BLaER1 (cell line): ENCODE results near the gene CYB5D1.
A peak's percentile ranks its signal among the peaks of the same experiment; 100 is the strongest.

Source experiments
- H3K27ac ChIP-seq: shearing (Covaris generic); formaldehyde crosslinking; 2 replicates; pipeline ENCODE4 v1.8.1; 2022
- H3K27me3 ChIP-seq: shearing (Covaris generic); formaldehyde crosslinking; 2 replicates; pipeline ENCODE4 v1.8.1; 2022
- H3K36me3 ChIP-seq: shearing (Covaris generic); formaldehyde crosslinking; 2 replicates; pipeline ENCODE4 v1.8.1; 2022
- H3K4me1 ChIP-seq: shearing (Covaris generic); formaldehyde crosslinking; 2 replicates; pipeline ENCODE4 v1.8.1; 2022
- H3K4me2 ChIP-seq: shearing (Covaris generic); formaldehyde crosslinking; 2 replicates; pipeline ENCODE4 v1.8.1; 2022
- H3K4me3 ChIP-seq: shearing (Covaris generic); formaldehyde crosslinking; 2 replicates; pipeline ENCODE4 v1.8.1; 2022
- H3K9ac ChIP-seq: shearing (Covaris generic); formaldehyde crosslinking; 2 replicates; pipeline ENCODE4 v1.8.1; 2022
- H3K9me3 ChIP-seq: shearing (Covaris generic); formaldehyde crosslinking; 2 replicates; pipeline ENCODE4 v1.8.1; 2022
- H4K20me1 ChIP-seq: shearing (Covaris generic); formaldehyde crosslinking; 2 replicates; pipeline ENCODE4 v1.8.1; 2022
- Cebpa-rat ChIP-seq: shearing (Covaris generic); IDR thresholded peaks from 2 replicates; pipeline ENCODE4 v1.8.1; 2022

CYB5D1 gene

DNA sequence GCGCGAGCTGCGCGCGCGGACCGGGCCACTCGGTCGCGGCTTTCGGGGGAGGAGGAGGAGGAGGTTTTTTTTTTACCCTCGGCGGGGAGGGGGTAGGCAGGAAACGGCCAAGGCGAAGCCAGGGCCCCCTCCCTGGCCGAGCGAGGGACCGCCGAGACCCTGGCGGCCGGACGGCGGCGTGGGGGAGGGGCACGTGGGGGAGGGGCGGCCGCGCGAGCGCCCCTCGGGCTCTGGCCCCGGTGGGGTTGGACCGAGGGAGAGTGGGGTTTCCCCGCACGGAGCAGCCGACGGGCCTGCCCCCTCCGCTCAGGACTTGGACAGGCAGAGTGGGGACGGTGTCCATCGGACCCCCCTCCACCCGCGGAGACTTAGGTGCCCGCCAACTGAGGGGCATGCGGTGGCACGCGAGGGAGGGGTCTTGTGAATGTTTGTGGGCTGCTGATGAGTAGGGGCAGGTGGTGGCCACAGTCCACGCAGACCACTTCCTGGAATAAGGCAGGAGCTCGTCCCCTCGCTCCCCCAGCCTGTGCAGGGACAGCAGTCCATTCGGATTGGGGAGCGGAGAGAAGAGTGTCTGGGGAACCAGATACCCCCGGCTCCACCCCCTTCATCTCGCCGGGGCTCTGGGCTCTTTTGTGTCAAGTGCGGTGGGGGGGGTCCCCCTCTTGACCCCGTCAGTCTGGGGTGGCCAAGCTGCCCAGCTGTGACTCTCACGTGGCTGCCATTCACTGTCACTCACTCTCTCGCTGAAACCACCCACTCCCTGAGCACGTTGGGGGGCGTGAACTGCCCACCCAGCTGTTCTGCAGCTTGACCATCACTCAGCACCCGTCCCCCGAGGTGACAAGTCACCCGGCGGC, 27.8 kb downstream of the CYB5D1 start:
- Histone ChIP-seq H3K27me3 (no peaks in the 10 kb centered on the region), H3K27ac (peak overlapping the region; percentile 98), H3K36me3 (peaks cover 34% of the 10 kb centered on the region)

DNA sequence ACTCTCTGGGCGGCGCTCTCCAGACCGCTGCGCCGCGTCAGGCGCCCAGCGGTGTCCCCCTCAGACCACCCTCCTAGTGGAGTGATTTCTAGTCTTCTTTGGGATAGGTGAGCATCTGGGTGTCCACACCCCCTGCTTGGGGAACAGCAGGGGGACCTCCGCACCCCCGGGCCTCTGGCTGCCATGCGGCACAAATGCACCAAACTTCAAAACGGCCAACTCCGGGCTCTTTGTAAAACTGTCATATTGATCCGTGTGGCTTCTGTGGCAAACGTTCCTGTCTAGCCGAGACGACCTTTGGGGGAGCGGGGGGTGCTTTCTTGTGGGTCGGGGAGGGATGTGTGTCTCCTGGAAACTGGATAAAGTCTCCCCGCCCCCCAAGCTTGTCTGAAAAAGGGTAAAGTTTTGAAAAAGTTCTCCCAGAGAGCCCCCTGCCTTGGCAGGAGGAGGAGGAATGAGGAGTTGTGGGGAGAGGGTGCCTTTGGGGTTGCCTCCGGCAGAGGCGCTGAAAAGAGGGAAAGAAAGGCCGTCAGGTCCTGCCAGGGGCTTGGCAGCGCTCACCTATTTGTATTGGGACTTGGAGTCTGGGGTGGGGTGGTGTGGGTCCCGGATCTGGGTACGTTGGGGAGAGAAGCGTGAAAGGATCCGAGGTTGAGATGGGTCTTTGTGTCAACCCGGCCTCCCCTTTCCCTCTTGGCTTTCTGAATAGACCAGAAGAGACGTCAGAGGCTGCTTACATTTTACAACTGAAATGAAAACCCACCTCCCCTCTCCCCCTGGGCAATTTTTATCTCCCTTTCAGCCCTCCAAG, 28.6 kb downstream of the CYB5D1 start:
- Histone ChIP-seq H3K27ac (peak overlapping the region; percentile 98), H3K4me1 (peaks cover 54% of the 10 kb centered on the region), H3K9me3 (no peaks in the 10 kb centered on the region), H3K4me3 (peak overlapping the region; percentile 92), H3K27me3 (no peaks in the 10 kb centered on the region), H3K36me3 (peaks cover 36% of the 10 kb centered on the region), H3K4me2 (peak overlapping the region; percentile 96), H4K20me1 (peaks cover 37% of the 10 kb centered on the region), H3K9ac (peak overlapping the region; percentile 98)
- no peak for TF ChIP-seq Cebpa-rat

More for the DNA sequence above, 27.8 kb downstream of the CYB5D1 start:
- Histone ChIP-seq H3K9ac (peak overlapping the region; percentile 98), H3K4me3 (peak overlapping the region; percentile 92), H3K9me3 (no peaks in the 10 kb centered on the region), H4K20me1 (peaks cover 28% of the 10 kb centered on the region), H3K4me1 (peaks cover 62% of the 10 kb centered on the region), H3K4me2 (peak overlapping the region; percentile 96)
- TF ChIP-seq Cebpa-rat, result no peak

DNA sequence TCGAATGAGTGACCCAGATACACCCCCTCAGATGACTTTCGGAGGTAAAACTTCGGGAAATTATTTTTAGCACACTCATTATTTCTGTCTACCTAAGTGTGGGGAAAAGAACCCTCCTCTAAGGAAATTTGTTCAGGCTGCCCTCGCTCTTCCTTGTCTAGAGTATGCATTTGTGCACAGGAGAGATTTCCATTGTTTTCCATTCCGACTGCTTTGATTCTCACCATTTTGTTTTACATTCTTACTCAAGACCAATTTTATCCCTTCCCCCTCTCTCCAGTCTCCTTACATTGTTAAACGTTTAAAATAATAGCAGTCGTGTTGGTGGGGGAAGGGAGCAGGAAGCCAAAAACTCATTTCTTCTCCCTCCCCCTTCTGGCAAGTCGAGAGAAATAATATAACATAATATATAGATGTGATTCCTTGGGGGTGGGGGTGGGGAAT, 29.3 kb downstream of the CYB5D1 start:
- no peaks in the 10 kb centered on the region for H3K9me3 ChIP-seq
- peaks cover 43% of the 10 kb centered on the region for H4K20me1 ChIP-seq
- peak overlapping the region; percentile 92 for H3K4me3 ChIP-seq
- peak overlapping the region; percentile 98 for H3K9ac ChIP-seq
- no peaks in the 10 kb centered on the region for H3K27me3 ChIP-seq
- H3K4me2 ChIP-seq, result peak overlapping the region; percentile 96
- H3K4me1 ChIP-seq, result peaks cover 48% of the 10 kb centered on the region
- H3K36me3 ChIP-seq, result peaks cover 36% of the 10 kb centered on the region
- H3K27ac ChIP-seq, result peak overlapping the region; percentile 98
- no peak for TF ChIP-seq Cebpa-rat

DNA sequence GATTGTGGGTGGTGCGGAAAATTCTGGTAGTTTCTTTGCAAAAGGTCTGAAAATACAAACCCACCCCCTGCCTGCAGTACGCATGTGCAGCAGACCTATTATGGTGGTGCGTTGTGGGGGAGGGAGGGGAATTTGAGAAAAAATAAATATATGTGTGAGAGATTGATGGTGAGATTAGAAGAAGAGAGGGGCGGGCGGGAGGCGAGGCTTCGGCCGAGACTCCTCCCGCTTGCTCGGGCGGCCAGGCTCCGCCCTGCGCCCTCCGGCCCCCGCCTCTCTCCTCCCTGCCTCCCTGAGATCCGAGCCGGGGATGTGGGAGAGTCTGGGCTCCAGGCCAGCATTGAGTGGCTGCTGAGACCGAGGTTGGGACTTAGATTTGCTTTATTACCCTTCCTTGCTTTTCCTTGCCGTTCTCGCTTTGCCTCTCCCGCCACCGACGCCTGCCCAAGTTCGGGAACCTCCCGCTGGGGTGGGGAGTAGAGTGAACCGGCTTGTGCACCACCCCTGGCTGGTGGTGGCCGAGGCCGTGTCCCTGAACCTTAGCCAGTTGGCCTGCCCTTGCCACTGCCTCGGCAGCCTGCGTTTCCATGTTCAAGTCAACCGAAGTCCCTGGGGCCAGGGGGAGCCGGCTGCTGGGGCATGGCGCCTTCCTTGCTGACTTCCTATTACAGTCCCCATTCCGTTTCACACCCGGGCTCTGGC, 29.8 kb downstream of the CYB5D1 start:
- Histone ChIP-seq H3K4me2 (peak overlapping the region; percentile 96), H3K36me3 (peaks cover 36% of the 10 kb centered on the region), H3K27me3 (no peaks in the 10 kb centered on the region), H3K9me3 (no peaks in the 10 kb centered on the region), H3K9ac (peak overlapping the region; percentile 98), H4K20me1 (peaks cover 44% of the 10 kb centered on the region), H3K4me3 (peak overlapping the region; percentile 92), H3K4me1 (peaks cover 42% of the 10 kb centered on the region), H3K27ac (peak overlapping the region; percentile 98)
- TF ChIP-seq Cebpa-rat, result no peak

DNA sequence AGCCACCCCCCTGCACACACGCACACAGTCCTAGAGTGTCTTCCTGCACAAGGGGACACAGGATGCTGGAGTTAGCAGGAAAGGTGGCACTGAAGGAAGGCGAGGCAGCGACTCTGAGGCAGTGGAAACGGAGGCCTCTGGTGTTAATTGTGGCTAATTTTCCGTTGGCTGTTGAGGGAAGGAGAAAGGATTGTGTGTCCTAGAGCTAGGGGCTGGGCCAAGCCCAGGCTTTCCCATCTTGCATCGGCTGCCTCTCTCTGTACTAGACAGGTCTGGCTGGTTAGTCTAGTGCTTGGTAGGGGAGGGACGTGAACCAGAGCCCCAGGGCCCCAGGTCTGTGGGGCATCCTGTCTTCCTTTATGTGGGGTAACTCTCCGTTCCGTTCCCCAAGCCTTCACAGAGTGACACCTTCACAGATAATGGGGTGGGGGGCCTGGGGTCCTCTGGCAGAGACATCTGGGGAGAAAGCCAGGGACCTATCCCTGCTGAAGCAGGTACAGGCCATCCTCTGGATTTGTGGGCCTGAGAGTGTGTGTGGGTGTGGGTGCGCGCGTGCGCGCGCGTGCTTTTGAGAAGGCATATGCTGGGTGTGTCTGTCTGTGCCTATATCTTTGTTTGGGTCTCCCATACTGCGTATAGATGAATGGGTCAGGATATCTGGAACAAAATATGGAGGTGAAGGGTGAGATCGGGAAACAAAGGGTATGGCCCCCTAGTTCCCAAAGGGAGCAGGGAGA, 30.5 kb downstream of the CYB5D1 start, which contains the start of gene CHD3:
TSS of gene CHD3 (plus strand) at position 606 of the 737 bp plus-strand sequence. CDS start 212 bp downstream, outside the sequence.
- Histone ChIP-seq H4K20me1 (peaks cover 44% of the 10 kb centered on the region), H3K9ac (peak within 1 kb of the TSS; percentile 85), H3K4me3 (peak within 1 kb of the TSS; percentile 92), H3K9me3 (no peaks in the 10 kb centered on the region), H3K36me3 (peaks cover 41% of the 10 kb centered on the region), H3K27ac (peak within 1 kb of the TSS; percentile 89), H3K4me1 (peaks cover 35% of the 10 kb centered on the region), H3K27me3 (no peaks in the 10 kb centered on the region), H3K4me2 (peak within 1 kb of the TSS; percentile 96)
- TF ChIP-seq Cebpa-rat, result no peak

DNA sequence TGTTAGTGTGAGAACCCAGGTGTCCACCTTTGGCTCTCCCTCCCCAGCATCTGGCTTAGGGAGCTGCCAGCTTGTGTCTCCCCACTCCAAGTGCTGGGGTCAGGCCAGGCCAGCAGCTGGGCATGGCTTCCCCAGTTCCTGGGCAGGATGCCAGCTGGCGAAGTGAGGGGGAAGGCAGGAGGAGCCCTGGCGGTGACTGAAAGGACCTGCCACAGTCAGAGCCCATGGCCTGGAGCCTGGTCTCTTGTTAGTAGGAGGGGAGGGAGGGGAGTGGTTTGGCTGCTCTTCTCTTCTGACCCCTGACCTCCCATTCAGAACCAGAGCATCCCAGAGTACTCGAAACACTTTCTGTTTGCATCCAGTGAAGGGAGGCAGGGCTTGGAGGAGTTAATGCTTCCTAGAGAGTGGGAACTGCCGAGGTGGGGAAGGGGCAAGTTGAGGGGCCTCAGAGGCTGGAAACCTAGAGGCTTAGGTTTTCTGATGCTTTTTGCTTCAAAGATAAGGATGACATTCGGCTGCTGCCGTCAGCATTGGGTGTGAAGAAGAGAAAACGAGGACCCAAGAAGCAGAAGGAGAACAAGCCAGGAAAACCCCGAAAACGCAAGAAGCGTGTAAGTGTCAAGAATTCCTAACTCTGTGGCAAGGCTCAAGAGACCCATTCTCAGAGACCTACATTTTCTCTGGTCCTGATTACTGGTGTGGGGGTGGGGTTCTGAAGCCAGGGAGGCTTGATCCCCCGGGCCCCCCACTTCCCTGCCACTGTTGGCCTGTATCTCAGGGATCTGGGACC, 31.6 kb downstream of the CYB5D1 start:
- peak overlapping the region; percentile 85 for H3K9ac ChIP-seq
- H3K27ac ChIP-seq, result peak overlapping the region; percentile 89
- peaks cover 49% of the 10 kb centered on the region for H4K20me1 ChIP-seq
- H3K4me2 ChIP-seq, result peak overlapping the region; percentile 96
- H3K4me1 ChIP-seq, result peaks cover 26% of the 10 kb centered on the region
- TF ChIP-seq Cebpa-rat, result no peak
- no peaks in the 10 kb centered on the region for H3K27me3 ChIP-seq
- H3K36me3 ChIP-seq, result peaks cover 51% of the 10 kb centered on the region
- peak overlapping the region; percentile 92 for H3K4me3 ChIP-seq
- no peaks in the 10 kb centered on the region for H3K9me3 ChIP-seq

DNA sequence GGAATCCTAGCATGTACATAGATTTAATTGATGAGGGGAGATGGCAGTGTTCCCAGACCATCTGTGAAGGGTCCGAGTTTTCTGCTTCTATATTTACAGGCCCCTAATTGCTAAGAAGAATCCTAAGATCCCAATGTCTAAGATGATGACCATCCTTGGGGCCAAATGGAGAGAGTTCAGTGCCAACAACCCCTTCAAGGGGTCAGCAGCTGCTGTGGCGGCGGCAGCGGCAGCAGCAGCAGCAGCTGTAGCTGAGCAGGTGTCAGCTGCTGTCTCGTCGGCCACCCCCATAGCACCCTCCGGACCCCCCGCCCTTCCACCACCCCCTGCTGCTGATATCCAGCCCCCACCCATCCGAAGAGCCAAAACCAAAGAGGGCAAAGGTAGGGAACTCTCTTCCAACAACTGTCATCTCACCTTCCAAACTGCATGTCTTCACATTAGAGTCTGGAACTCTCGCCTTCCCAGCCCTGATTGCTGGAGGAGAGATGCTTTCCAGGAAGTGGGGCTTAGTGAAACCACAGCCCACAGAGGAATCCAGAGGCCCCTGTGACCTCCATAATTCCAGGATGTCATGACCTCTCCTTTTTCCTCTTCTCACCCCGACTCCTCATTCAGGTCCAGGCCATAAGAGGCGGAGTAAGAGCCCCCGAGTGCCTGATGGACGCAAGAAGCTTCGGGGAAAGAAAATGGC, 35.5 kb downstream of the CYB5D1 start:
- no peaks in the 10 kb centered on the region for H3K27me3 ChIP-seq
- no peak overlapping the region for H3K4me2 ChIP-seq
- no peak overlapping the region for H3K4me3 ChIP-seq
- H3K9me3 ChIP-seq, result no peaks in the 10 kb centered on the region
- peak overlapping the region; percentile 6; the same call in 1 of the 2 replicates for H3K9ac ChIP-seq
- TF ChIP-seq Cebpa-rat, result no peak
- peaks cover 62% of the 10 kb centered on the region for H4K20me1 ChIP-seq
- peaks cover 91% of the 10 kb centered on the region for H3K36me3 ChIP-seq
- no peak overlapping the region for H3K27ac ChIP-seq
- peaks cover 22% of the 10 kb centered on the region for H3K4me1 ChIP-seq

DNA sequence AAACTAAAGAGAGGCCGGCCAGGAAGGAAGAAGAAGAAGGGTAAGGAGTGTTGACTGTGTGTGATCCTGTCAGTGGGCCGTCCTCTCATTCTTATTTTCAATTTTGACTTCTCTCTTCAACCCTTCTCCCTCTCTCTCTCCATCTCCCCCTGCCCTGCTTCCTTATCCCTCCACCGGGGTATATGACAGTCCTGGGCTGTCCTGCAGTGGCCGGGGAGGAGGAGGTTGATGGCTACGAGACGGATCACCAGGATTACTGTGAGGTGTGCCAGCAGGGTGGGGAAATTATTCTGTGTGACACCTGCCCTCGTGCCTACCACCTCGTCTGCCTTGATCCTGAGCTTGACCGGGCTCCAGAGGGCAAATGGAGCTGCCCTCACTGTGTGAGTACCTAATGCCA, 36.4 kb downstream of the CYB5D1 start:
- no peak for TF ChIP-seq Cebpa-rat
- H4K20me1 ChIP-seq, result peaks cover 60% of the 10 kb centered on the region
- H3K4me3 ChIP-seq, result no peak overlapping the region
- H3K36me3 ChIP-seq, result peaks cover 100% of the 10 kb centered on the region
- peaks cover 13% of the 10 kb centered on the region for H3K4me1 ChIP-seq
- H3K9me3 ChIP-seq, result no peaks in the 10 kb centered on the region
- H3K27me3 ChIP-seq, result no peaks in the 10 kb centered on the region
- no peak overlapping the region for H3K27ac ChIP-seq
- peak overlapping the region; percentile 6 for H3K9ac ChIP-seq
- no peak overlapping the region for H3K4me2 ChIP-seq
